Smooth muscle cell (in vitro differentiated cells): ENCODE data around the gene VSTM4. TPM values are rescaled to one million over a fixed set of nuclear protein-coding genes. Genes with fewer than 3 reads are reported as not detected.

Experiments
- DNase-seq: peaks from one replicate; lab custom pipeline; 2025; ENCODE audit not compliant: unreplicated experiment; lab: John Stamatoyannopoulos, UW
- H2AFZ ChIP-seq: fragments of 200-600 bp; sonication (generic); 2 replicates; pipeline ENCODE4 v1.6.0; 2016; ENCODE audit warnings: antibody characterized with exemption, low read depth, mild to moderate bottlenecking
- H3F3A ChIP-seq: fragments of 200-600 bp; sonication (generic); 2 replicates; pipeline ENCODE4 v1.6.0; 2017; ENCODE audit warnings: antibody characterized with exemption, low read depth
- H3K27ac ChIP-seq: fragments of 200-600 bp; sonication (generic); 2 replicates; pipeline ENCODE4 v1.5.1; 2016; ENCODE audit warnings: low read depth, mild to moderate bottlenecking
- H3K27me3 ChIP-seq: fragments of 200-600 bp; sonication (generic); 2 replicates; pipeline ENCODE4 v1.6.1; 2016; ENCODE audit warnings: low read depth, mild to moderate bottlenecking
- H3K36me3 ChIP-seq: fragments of 200-600 bp; sonication (generic); 2 replicates; pipeline ENCODE4 v1.5.1; 2016; ENCODE audit warnings: low read depth
- H3K4me1 ChIP-seq: fragments of 200-600 bp; sonication (generic); 2 replicates; pipeline ENCODE4 v1.5.1; 2016; ENCODE audit warnings: low read depth
- H3K4me2 ChIP-seq: fragments of 200-600 bp; sonication (generic); 2 replicates; pipeline ENCODE4 v1.6.0; 2016; ENCODE audit warnings: mild to moderate bottlenecking
- H3K4me3 ChIP-seq: fragments of 200-600 bp; sonication (generic); 2 replicates; pipeline ENCODE4 v1.5.1; 2016; ENCODE audit warnings: mild to moderate bottlenecking
- H3K79me2 ChIP-seq: fragments of 200-600 bp; sonication (generic); 2 replicates; pipeline ENCODE4 v1.6.0; 2016; ENCODE audit warnings: low read depth, mild to moderate bottlenecking
- H3K9ac ChIP-seq: fragments of 200-600 bp; sonication (generic); 2 replicates; pipeline ENCODE4 v1.6.0; 2016; ENCODE audit warnings: low read depth
- H3K9me3 ChIP-seq: fragments of 200-600 bp; sonication (generic); replicated peaks from 2 replicates; pipeline ENCODE4 v1.5.1; 2016; ENCODE audit warnings: low read depth
- H4K20me1 ChIP-seq: fragments of 200-600 bp; sonication (generic); 2 replicates; pipeline ENCODE4 v1.6.0; 2016; ENCODE audit warnings: low read depth
- CTCF ChIP-seq: fragments of 200-600 bp; sonication (generic); IDR thresholded peaks from 2 replicates; pipeline ENCODE4 v1.5.1; 2017; ENCODE audit warnings: borderline replicate concordance, mild to moderate bottlenecking, antibody characterized with exemption; ENCODE audit not compliant: insufficient read depth, poor library complexity, severe bottlenecking
- WGBS: methylation state at CpG from one replicate; pipeline ENCODE4 v1.1.7; 2016; ENCODE audit warnings: low lambda C conversion rate; 5-methylcytosine and 5-hydroxymethylcytosine counted together
- polyA plus RNA-seq: library from polyadenylated mRNA; unstranded; fragments of >200 nt; fragmentation: Nextera tagmentation; extraction: Ambion mirVana; gene quantifications from 2 replicates; pipeline ENCODE4 v1.2.1, GENCODE V29; 2016
- total RNA-seq: library from RNA; depleted of rRNA; stranded (reverse); fragments of >200 nt; gene quantifications from 2 replicates; pipeline ENCODE4 v1.2.3, GENCODE V29; 2014

The VSTM4 gene
- total and polyA plus RNA-seq, 2 experiments from 2014 or later, result 5.1 to 7.7 TPM

GRCh38 chr10:49132362-49132737 is 17.0 kb upstream of the VSTM4 start:
- TF ChIP-seq CTCF, result no peak
- Histone ChIP-seq H3F3A (no peaks in the 10 kb centered on the region), H3K9me3 (no peaks in the 10 kb centered on the region), H3K4me1 (no peaks in the 10 kb centered on the region), H3K9ac (no peak overlapping the region), H4K20me1 (no peaks in the 10 kb centered on the region), H3K27ac (no peak overlapping the region), H3K27me3 (no peaks in the 10 kb centered on the region), H3K4me3 (no peak overlapping the region), H3K79me2 (no peaks in the 10 kb centered on the region), H3K36me3 (no peaks in the 10 kb centered on the region), H2AFZ (no peak overlapping the region), H3K4me2 (no peak overlapping the region)
- 92% methylated on average over 2 of the region's 2 CpGs for WGBS
- DNase-seq, result no peak

GRCh38 chr10:49131507-49132361 is 16.4 kb upstream of the VSTM4 start:
- no peaks in the 10 kb centered on the region for H3K36me3 ChIP-seq
- H3K79me2 ChIP-seq, result no peaks in the 10 kb centered on the region
- 93% methylated on average over 36 of the region's 37 CpGs for whole genome bisulfite sequencing
- H3K4me3 ChIP-seq, result no peak overlapping the region
- no peaks in the 10 kb centered on the region for H3K4me1 ChIP-seq
- H4K20me1 ChIP-seq, result no peaks in the 10 kb centered on the region
- no peaks in the 10 kb centered on the region for H3K9me3 ChIP-seq
- no peak for TF ChIP-seq CTCF
- no peak overlapping the region for H2AFZ ChIP-seq
- H3K27ac ChIP-seq, result no peak overlapping the region
- no peak overlapping the region for H3K9ac ChIP-seq
- H3K27me3 ChIP-seq, result no peaks in the 10 kb centered on the region
- no peak for DNase-seq
- H3K4me2 ChIP-seq, result no peak overlapping the region
- H3F3A ChIP-seq, result no peaks in the 10 kb centered on the region

- DNase-seq, result no peak
- H3K79me2 ChIP-seq, result no peaks in the 10 kb centered on the region
- no peak overlapping the region for H3K9ac ChIP-seq
- 83% methylated on average over 1 of the region's 1 CpG for WGBS
- H3K4me1 ChIP-seq, result no peaks in the 10 kb centered on the region
- no peak for TF ChIP-seq CTCF
- no peak overlapping the region for H3K4me2 ChIP-seq
- no peak overlapping the region for H2AFZ ChIP-seq
- H3K36me3 ChIP-seq, result no peaks in the 10 kb centered on the region
- no peak overlapping the region for H3K4me3 ChIP-seq
- no peaks in the 10 kb centered on the region for H3F3A ChIP-seq
- no peaks in the 10 kb centered on the region for H3K9me3 ChIP-seq
- H3K27me3 ChIP-seq, result no peaks in the 10 kb centered on the region
- no peak overlapping the region for H3K27ac ChIP-seq
- H4K20me1 ChIP-seq, result no peaks in the 10 kb centered on the region
These were observed 14.1 kb upstream of the VSTM4 start for GRCh38 chr10:49129376-49129775.

GRCh38 chr10:49128854-49129253 is 13.5 kb upstream of the VSTM4 start:
- H3K4me1 ChIP-seq, result no peaks in the 10 kb centered on the region
- H3K27me3 ChIP-seq, result no peaks in the 10 kb centered on the region
- no peaks in the 10 kb centered on the region for H3K36me3 ChIP-seq
- 84% methylated on average over 4 of the region's 4 CpGs for WGBS
- H3F3A ChIP-seq, result no peaks in the 10 kb centered on the region
- no peak overlapping the region for H3K27ac ChIP-seq
- no peaks in the 10 kb centered on the region for H3K79me2 ChIP-seq
- H3K4me2 ChIP-seq, result no peak overlapping the region
- no peak overlapping the region for H3K4me3 ChIP-seq
- no peak overlapping the region for H3K9ac ChIP-seq
- no peaks in the 10 kb centered on the region for H4K20me1 ChIP-seq
- no peaks in the 10 kb centered on the region for H3K9me3 ChIP-seq
- DNase-seq, result no peak
- no peak overlapping the region for H2AFZ ChIP-seq
- TF ChIP-seq CTCF, result no peak
